HepG2 (cell line): Measurements from ENCODE around the gene ENG. TPM values are rescaled to one million over a fixed set of nuclear protein-coding genes. Genes with fewer than 3 reads are reported as not detected.

Source experiments
- ARID2 ChIP-seq: sonication (generic); formaldehyde crosslinking; IDR thresholded peaks from 2 replicates; pipeline ENCODE4 v1.8.1; 2022; ENCODE audit warnings: mild to moderate bottlenecking, missing genetic modification reagents, borderline replicate concordance
- ATF4 ChIP-seq, 2 experiments: fragments of 450-650 bp in 1 of 2; sonication (generic) in 1 of 2; formaldehyde crosslinking; IDR thresholded peaks; 2 replicates each; pipeline versions ENCODE4 v1.5.0 to v1.8.0; 2020 to 2022; ENCODE audit warnings: mild to moderate bottlenecking in 1 of 2, missing genetic modification reagents in 1 of 2
- HMGXB3 ChIP-seq: sonication (generic); formaldehyde crosslinking; IDR thresholded peaks from 2 replicates; pipeline ENCODE4 v1.4.0; 2020; ENCODE audit warnings: missing genetic modification reagents, borderline replicate concordance
- KLF6 ChIP-seq: IDR thresholded peaks from 2 replicates; pipeline ENCODE4 v1.8.0; 2016; ENCODE audit warnings: missing biosample characterization, missing genetic modification reagents
- MNT ChIP-seq: fragments of 450-650 bp; IDR thresholded peaks from 2 replicates; pipeline ENCODE4 v1.6.1; 2016
- NFYC ChIP-seq: IDR thresholded peaks from 2 replicates; pipeline ENCODE4 v1.6.1; 2016; ENCODE audit warnings: missing genetic modification reagents, missing compliant biosample characterization
- REL ChIP-seq: sonication (generic); formaldehyde crosslinking; conservative IDR thresholded peaks from 2 replicates; pipeline ENCODE4 v1.8.0; 2022; ENCODE audit warnings: mild to moderate bottlenecking, missing genetic modification reagents, moderate library complexity
- RFXAP ChIP-seq: sonication (generic); formaldehyde crosslinking; IDR thresholded peaks from 2 replicates; pipeline ENCODE4 v1.4.0; 2020; ENCODE audit warnings: missing genetic modification reagents, borderline replicate concordance
- ZMYM4 ChIP-seq: sonication (generic); formaldehyde crosslinking; IDR thresholded peaks from 2 replicates; pipeline ENCODE4 v1.8.1; 2023; ENCODE audit warnings: mild to moderate bottlenecking, missing genetic modification reagents
- ZNF292 ChIP-seq: sonication (generic); formaldehyde crosslinking; IDR thresholded peaks from 2 replicates; pipeline ENCODE4 v1.8.1; 2022; ENCODE audit warnings: mild to moderate bottlenecking, low read depth, missing genetic modification reagents, borderline replicate concordance
- ZNF496 ChIP-seq: sonication (generic); formaldehyde crosslinking; IDR thresholded peaks from 2 replicates; pipeline ENCODE4 v1.8.1; 2023; ENCODE audit warnings: mild to moderate bottlenecking, moderate library complexity, missing genetic modification reagents; ENCODE audit not compliant: insufficient replicate concordance
- ZNF549 ChIP-seq: sonication (generic); formaldehyde crosslinking; IDR thresholded peaks from 2 replicates; pipeline ENCODE4 v1.5.0; 2020; ENCODE audit warnings: missing genetic modification reagents
- ZNF562 ChIP-seq: sonication (generic); formaldehyde crosslinking; IDR thresholded peaks from 2 replicates; pipeline ENCODE4 v1.8.0; 2022; ENCODE audit warnings: missing genetic modification reagents, borderline replicate concordance
- ZNF660 ChIP-seq: sonication (generic); formaldehyde crosslinking; IDR thresholded peaks from 2 replicates; pipeline ENCODE4 v1.5.1; 2020; ENCODE audit warnings: mild to moderate bottlenecking, low read depth, missing genetic modification reagents, borderline replicate concordance
- polyA plus RNA-seq, 8 experiments: library from polyadenylated mRNA; depleted of rRNA in 3 of 8; stranded (reverse) in 7 of 8; unstranded in 1 of 8; fragments of >200 nt; fragmentation: Illumina TruSeq in 4 of 8; extraction: Trizol in 4 of 8; gene quantifications; 2 replicates each; pipeline versions ENCODE4 v1.2.1 to v1.2.3, GENCODE V29; 2011 to 2016; ENCODE audit warnings: low read depth in 4 of 8, missing spikeins in 1 of 8, mixed read lengths in 1 of 8; ENCODE audit not compliant: insufficient read depth in 1 of 8
- total RNA-seq, 5 experiments: library from RNA; depleted of rRNA; stranded (reverse); fragments of >200 nt; fragmentation: Illumina TruSeq; extraction: Trizol; gene quantifications; 2 replicates each; pipeline ENCODE4 v1.2.3, GENCODE V29; 2016; ENCODE audit warnings: low read depth in 1 of 5
- TF ChIP-seq, protein P1 (sequence below): sonication (generic); formaldehyde crosslinking; IDR thresholded peaks from 2 replicates; pipeline ENCODE4 v1.8.1; 2023; ENCODE audit warnings: mild to moderate bottlenecking, missing genetic modification reagents, borderline replicate concordance
- TF ChIP-seq, protein P2 (sequence below): sonication (generic); formaldehyde crosslinking; IDR thresholded peaks from 2 replicates; pipeline ENCODE4 v1.4.0; 2020; ENCODE audit warnings: missing genetic modification reagents, borderline replicate concordance

The ENG gene
- total and polyA plus RNA-seq, 2 of the 13 experiments (the other 11 are each of a cell fraction or from before 2014, with no cell fraction given) = 0.02 to 1.1 TPM

GRCh38 chr9:127897193-127897692 is 42.8 kb upstream of the ENG start (continued):
- TF ChIP-seq, protein P1, sequence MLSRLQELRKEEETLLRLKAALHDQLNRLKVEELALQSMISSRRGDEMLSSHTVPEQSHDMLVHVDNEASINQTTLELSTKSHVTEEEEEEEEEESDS (CRISPR knock-in tag) = no peak
- TF ChIP-seq KLF6 = no peak
- no peak for TF ChIP-seq REL (CRISPR knock-in tag)
- no peak for TF ChIP-seq ZNF496 (CRISPR knock-in tag)
- TF ChIP-seq ATF4 (CRISPR knock-in tag; IDR thresholded peaks at IDR 0.05) = no peak
- TF ChIP-seq ARID2 (CRISPR knock-in tag) = no peak
- TF ChIP-seq, protein P2, sequence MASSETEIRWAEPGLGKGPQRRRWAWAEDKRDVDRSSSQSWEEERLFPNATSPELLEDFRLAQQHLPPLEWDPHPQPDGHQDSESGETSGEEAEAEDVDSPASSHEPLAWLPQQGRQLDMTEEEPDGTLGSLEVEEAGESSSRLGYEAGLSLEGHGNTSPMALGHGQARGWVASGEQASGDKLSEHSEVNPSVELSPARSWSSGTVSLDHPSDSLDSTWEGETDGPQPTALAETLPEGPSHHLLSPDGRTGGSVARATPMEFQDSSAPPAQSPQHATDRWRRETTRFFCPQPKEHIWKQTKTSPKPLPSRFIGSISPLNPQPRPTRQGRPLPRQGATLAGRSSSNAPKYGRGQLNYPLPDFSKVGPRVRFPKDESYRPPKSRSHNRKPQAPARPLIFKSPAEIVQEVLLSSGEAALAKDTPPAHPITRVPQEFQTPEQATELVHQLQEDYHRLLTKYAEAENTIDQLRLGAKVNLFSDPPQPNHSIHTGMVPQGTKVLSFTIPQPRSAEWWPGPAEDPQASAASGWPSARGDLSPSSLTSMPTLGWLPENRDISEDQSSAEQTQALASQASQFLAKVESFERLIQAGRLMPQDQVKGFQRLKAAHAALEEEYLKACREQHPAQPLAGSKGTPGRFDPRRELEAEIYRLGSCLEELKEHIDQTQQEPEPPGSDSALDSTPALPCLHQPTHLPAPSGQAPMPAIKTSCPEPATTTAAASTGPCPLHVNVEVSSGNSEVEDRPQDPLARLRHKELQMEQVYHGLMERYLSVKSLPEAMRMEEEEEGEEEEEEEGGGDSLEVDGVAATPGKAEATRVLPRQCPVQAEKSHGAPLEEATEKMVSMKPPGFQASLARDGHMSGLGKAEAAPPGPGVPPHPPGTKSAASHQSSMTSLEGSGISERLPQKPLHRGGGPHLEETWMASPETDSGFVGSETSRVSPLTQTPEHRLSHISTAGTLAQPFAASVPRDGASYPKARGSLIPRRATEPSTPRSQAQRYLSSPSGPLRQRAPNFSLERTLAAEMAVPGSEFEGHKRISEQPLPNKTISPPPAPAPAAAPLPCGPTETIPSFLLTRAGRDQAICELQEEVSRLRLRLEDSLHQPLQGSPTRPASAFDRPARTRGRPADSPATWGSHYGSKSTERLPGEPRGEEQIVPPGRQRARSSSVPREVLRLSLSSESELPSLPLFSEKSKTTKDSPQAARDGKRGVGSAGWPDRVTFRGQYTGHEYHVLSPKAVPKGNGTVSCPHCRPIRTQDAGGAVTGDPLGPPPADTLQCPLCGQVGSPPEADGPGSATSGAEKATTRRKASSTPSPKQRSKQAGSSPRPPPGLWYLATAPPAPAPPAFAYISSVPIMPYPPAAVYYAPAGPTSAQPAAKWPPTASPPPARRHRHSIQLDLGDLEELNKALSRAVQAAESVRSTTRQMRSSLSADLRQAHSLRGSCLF (CRISPR knock-in tag) = no peak
- TF ChIP-seq NFYC (CRISPR knock-in tag) = peak; percentile 60
- peak; percentile 50; the same call in 1 of the 2 replicates for TF ChIP-seq ZMYM4 (CRISPR knock-in tag)
- TF ChIP-seq MNT = no peak
- no peak for TF ChIP-seq ZNF660 (CRISPR knock-in tag)
- no peak for TF ChIP-seq ZNF549 (CRISPR knock-in tag)
- TF ChIP-seq RFXAP (CRISPR knock-in tag) = no peak
- no peak; the same call in 1 of the 2 replicates for TF ChIP-seq HMGXB3
- no peak for TF ChIP-seq ZNF562 (CRISPR knock-in tag)
- TF ChIP-seq ZNF292 = no peak
